ENCODE data around the gene NLRC3.

GRCh38 chr16:3618769-3619141, 41.6 kb upstream of the NLRC3 start:
- TF ChIP-seq CTCF (IDR thresholded peaks at IDR 0.05; ENCODE audit: insufficient read depth, low read length) (no peak), REST (IDR thresholded peaks at IDR 0.05; ENCODE audit: insufficient replicate concordance, low read depth) (no peak)

All from HL-60 (cell line).